ENCODE data around the gene ADAM8. TPM values are rescaled to one million over a fixed set of nuclear protein-coding genes. Genes with fewer than 3 reads are reported as not detected.

The ADAM8 gene
- polyA plus RNA-seq, 1 of the 3 experiments (the other 2 are of a cell fraction), result 1.7 TPM

DNA sequence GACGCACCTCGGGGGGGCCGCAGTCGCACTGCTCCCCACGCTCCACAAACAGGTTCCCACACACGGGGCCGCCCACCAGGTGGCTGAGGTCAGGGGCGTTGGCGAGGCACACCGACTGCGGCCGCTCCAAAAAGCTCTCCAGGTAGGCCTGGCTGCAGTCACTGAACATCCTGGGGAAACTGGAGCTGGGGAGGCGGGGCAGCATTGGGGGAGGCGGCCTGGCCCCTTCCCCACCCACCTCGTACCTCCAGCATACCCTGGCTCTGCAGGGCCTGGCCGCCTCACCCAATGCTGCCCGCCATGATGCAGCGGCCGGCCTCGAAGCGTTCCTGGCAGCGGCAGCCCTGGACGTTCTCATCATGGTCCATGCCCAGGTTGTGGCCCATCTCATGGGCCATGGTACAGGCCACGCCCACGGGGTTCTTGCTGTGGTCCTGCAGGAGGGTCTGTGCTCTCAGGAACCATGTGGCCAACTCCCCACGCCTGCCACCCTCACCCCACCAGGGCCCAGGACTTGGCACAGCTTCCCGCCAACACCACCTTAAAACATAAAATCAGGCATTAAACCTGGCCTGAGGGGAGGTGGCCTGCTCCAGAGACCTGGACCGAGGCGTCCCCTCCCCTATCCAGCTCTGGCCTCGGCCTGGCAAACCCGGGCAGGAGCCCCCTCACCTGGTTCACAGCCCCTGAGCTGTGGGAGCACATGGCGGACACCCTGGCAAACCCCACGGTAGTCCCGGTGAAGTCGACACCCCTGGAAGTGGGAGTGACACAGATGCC, 5.0 kb downstream of the ADAM8 start (continued):
- TF ChIP-seq, protein P1, sequence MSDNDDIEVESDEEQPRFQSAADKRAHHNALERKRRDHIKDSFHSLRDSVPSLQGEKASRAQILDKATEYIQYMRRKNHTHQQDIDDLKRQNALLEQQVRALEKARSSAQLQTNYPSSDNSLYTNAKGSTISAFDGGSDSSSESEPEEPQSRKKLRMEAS (IDR thresholded peaks at IDR 0.05; ENCODE audit: low read depth), result no peak
- TF ChIP-seq, protein P2, sequence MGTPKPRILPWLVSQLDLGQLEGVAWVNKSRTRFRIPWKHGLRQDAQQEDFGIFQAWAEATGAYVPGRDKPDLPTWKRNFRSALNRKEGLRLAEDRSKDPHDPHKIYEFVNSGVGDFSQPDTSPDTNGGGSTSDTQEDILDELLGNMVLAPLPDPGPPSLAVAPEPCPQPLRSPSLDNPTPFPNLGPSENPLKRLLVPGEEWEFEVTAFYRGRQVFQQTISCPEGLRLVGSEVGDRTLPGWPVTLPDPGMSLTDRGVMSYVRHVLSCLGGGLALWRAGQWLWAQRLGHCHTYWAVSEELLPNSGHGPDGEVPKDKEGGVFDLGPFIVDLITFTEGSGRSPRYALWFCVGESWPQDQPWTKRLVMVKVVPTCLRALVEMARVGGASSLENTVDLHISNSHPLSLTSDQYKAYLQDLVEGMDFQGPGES (IDR thresholded peaks at IDR 0.05; ENCODE audit: low read depth, low read length), result no peak

GRCh38 chr10:133270773-133271297, 5.8 kb downstream of the ADAM8 start:
- Histone ChIP-seq H2AFZ (ENCODE audit: low read depth) (no peak overlapping the region), H3K4me3 (ENCODE audit: low read depth in 2 of 2, low read length in 1 of 2) (no peak overlapping the region), H3K4me1 (ENCODE audit: control insufficient read depth in 1 of 2, insufficient read depth in 2 of 2, low read depth in 1 of 2, low read length in 1 of 2) (no peaks in the 10 kb centered on the region), H3K27ac (ENCODE audit: low read depth in 2 of 2, low read length in 1 of 2) (no peak overlapping the region), H3K9me2 (no peaks in the 10 kb centered on the region), H3F3A (replicated peaks; ENCODE audit: insufficient read depth) (no peaks in the 10 kb centered on the region), H4K20me1 (ENCODE audit: insufficient read depth) (no peaks in the 10 kb centered on the region; the same call in 1 of the 2 replicates), H3K9ac (no peak overlapping the region), H3K9me3 (no peaks in the 10 kb centered on the region), H3K36me3 (replicated peaks in 1 of 2; ENCODE audit: control insufficient read depth in 1 of 2, insufficient read depth in 2 of 2, low read length in 1 of 2) (no peaks in the 10 kb centered on the region), H3K4me2 (no peak overlapping the region), H3K27me3 (ENCODE audit: insufficient read depth) (no peaks in the 10 kb centered on the region), H3K79me2 (ENCODE audit: insufficient read depth) (no peaks in the 10 kb centered on the region)
- WGBS (ENCODE audit: low lambda C conversion rate), result no CpG with 5 or more reads among the region's 19 CpGs
- DNase-seq, result no peak
- ChIA-PET POLR2A (no interaction called here), CTCF (interaction anchor here (1.4 kb wide), 2 partner anchors 127 to 366 kb away, joined by 3 to 4 read pairs; no protein-coding TSS in a partner anchor)
- TF ChIP-seq RFX5 (IDR thresholded peaks at IDR 0.05; ENCODE audit: low read length), result no peak
- TF ChIP-seq FOXJ3 (CRISPR knock-in tag; IDR thresholded peaks at IDR 0.05), result no peak
- no peak for TF ChIP-seq JUND (IDR thresholded peaks at IDR 0.05)
- no peak for TF ChIP-seq MXI1 (IDR thresholded peaks at IDR 0.05; ENCODE audit: low read depth, low read length)
- TF ChIP-seq, protein P3, sequence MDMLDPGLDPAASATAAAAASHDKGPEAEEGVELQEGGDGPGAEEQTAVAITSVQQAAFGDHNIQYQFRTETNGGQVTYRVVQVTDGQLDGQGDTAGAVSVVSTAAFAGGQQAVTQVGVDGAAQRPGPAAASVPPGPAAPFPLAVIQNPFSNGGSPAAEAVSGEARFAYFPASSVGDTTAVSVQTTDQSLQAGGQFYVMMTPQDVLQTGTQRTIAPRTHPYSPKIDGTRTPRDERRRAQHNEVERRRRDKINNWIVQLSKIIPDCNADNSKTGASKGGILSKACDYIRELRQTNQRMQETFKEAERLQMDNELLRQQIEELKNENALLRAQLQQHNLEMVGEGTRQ (IDR thresholded peaks at IDR 0.05; ENCODE audit: borderline replicate concordance, low read depth, low read length), result no peak

DNA sequence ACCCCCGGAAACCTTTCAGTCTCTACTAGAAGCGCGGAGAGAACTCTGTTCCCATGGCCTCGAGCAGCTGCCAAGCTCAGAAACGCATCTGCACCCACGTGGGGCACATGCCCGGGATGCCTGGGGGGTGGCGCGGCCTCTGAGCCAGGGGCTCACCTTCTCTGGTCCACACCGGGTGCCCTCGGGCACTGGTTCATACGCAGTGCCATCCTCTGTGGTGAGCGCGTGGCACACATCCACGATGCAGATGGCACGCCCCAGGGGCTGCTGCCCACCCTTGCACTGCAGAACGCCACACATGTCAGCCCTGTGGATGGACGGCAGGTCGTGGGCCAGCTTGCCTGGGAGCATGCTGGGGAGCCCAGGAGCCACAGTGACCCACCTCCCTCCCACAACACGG, 6.5 kb downstream of the ADAM8 start:
- no peak overlapping the region for H3K9ac ChIP-seq
- H3K4me1 ChIP-seq (ENCODE audit: control insufficient read depth in 1 of 2, insufficient read depth in 2 of 2, low read depth in 1 of 2, low read length in 1 of 2), result no peaks in the 10 kb centered on the region
- DNase-seq, result no peak
- no peaks in the 10 kb centered on the region for H3K27me3 ChIP-seq (ENCODE audit: insufficient read depth)
- 77% methylated on average over 10 of the region's 20 CpGs for WGBS (ENCODE audit: low lambda C conversion rate)
- H3K9me3 ChIP-seq, result no peaks in the 10 kb centered on the region
- no peak for TF ChIP-seq EZH2phosphoT487 (IDR thresholded peaks at IDR 0.05; ENCODE audit: borderline replicate concordance, low read depth)
- TF ChIP-seq, protein P4, sequence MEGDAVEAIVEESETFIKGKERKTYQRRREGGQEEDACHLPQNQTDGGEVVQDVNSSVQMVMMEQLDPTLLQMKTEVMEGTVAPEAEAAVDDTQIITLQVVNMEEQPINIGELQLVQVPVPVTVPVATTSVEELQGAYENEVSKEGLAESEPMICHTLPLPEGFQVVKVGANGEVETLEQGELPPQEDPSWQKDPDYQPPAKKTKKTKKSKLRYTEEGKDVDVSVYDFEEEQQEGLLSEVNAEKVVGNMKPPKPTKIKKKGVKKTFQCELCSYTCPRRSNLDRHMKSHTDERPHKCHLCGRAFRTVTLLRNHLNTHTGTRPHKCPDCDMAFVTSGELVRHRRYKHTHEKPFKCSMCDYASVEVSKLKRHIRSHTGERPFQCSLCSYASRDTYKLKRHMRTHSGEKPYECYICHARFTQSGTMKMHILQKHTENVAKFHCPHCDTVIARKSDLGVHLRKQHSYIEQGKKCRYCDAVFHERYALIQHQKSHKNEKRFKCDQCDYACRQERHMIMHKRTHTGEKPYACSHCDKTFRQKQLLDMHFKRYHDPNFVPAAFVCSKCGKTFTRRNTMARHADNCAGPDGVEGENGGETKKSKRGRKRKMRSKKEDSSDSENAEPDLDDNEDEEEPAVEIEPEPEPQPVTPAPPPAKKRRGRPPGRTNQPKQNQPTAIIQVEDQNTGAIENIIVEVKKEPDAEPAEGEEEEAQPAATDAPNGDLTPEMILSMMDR (IDR thresholded peaks at IDR 0.05), result no peak
- TF ChIP-seq FOXJ3 (CRISPR knock-in tag; IDR thresholded peaks at IDR 0.05), result no peak
- no peak for TF ChIP-seq CHD2 (IDR thresholded peaks at IDR 0.05; ENCODE audit: low read length, partially characterized antibody)
- no peak for TF ChIP-seq SMC3 (IDR thresholded peaks at IDR 0.05; ENCODE audit: low read depth, low read length)
- TF ChIP-seq JUND (IDR thresholded peaks at IDR 0.05), result no peak
- no peak for TF ChIP-seq RFX5 (IDR thresholded peaks at IDR 0.05; ENCODE audit: low read length)
- no peak for TF ChIP-seq ELF1 (IDR thresholded peaks at IDR 0.05)
- no peak for TF ChIP-seq TEAD4 (IDR thresholded peaks at IDR 0.05; ENCODE audit: borderline replicate concordance, insufficient read depth)
- TF ChIP-seq SIN3A (IDR thresholded peaks at IDR 0.05; ENCODE audit: borderline replicate concordance, low read depth, low read length), result no peak
- no peak for TF ChIP-seq MEF2A (IDR thresholded peaks at IDR 0.05; ENCODE audit: borderline replicate concordance, low read depth)
- POLR2A ChIA-PET, result no interaction called here
- H3F3A ChIP-seq (replicated peaks; ENCODE audit: insufficient read depth), result no peaks in the 10 kb centered on the region
- H3K4me2 ChIP-seq, result no peak overlapping the region
- no peaks in the 10 kb centered on the region for H3K9me2 ChIP-seq
- CTCF ChIA-PET, result interaction anchor here (1.4 kb wide), 2 partner anchors 127 to 366 kb away, joined by 3 to 4 read pairs; no protein-coding TSS in a partner anchor
- H3K4me3 ChIP-seq (ENCODE audit: low read depth in 2 of 2, low read length in 1 of 2), result no peak overlapping the region
- H3K36me3 ChIP-seq (replicated peaks in 1 of 2; ENCODE audit: control insufficient read depth in 1 of 2, insufficient read depth in 2 of 2, low read length in 1 of 2), result no peaks in the 10 kb centered on the region
- no peaks in the 10 kb centered on the region for H3K79me2 ChIP-seq (ENCODE audit: insufficient read depth)
- no peaks in the 10 kb centered on the region; the same call in 1 of the 2 replicates for H4K20me1 ChIP-seq (ENCODE audit: insufficient read depth)
- no peak overlapping the region for H3K27ac ChIP-seq (ENCODE audit: low read depth in 2 of 2, low read length in 1 of 2)
- H2AFZ ChIP-seq (ENCODE audit: low read depth), result no peak overlapping the region
